HUES48 (cell line): ENCODE measurements around the gene TOR3A.
"Not testable (repeated sequence)": the region's sequence is repeated elsewhere in the genome, so short reads cannot be mapped to it uniquely, and the experiment has no call there.

ENCODE experiments used
- H3K27ac ChIP-seq: one replicate; pipeline ENCODE4 v1.7.0; 2013; ENCODE audit warnings: low read depth, low read length, inconsistent platforms
- H3K27me3 ChIP-seq: 2 replicates; pipeline ENCODE4 v1.6.1; 2013; ENCODE audit warnings: mild to moderate bottlenecking, low read length; ENCODE audit not compliant: control insufficient read depth, insufficient read depth
- H3K36me3 ChIP-seq: 2 replicates; pipeline ENCODE4 v1.6.1; 2013; ENCODE audit warnings: low read length; ENCODE audit not compliant: control insufficient read depth, insufficient read depth
- H3K4me1 ChIP-seq: 2 replicates; pipeline ENCODE4 v1.6.1; 2013; ENCODE audit warnings: mild to moderate bottlenecking, low read length; ENCODE audit not compliant: control insufficient read depth, insufficient read depth
- H3K4me3 ChIP-seq: 2 replicates; pipeline ENCODE4 v1.5.1; 2013; ENCODE audit warnings: mild to moderate bottlenecking, low read depth, low read length
- H3K9ac ChIP-seq: 2 replicates; pipeline ENCODE4 v1.6.1; 2013; ENCODE audit warnings: mild to moderate bottlenecking, low read depth, low read length, moderate library complexity
- H3K9me3 ChIP-seq: 2 replicates; pipeline ENCODE4 v1.6.1; 2013; ENCODE audit warnings: low read length; ENCODE audit not compliant: control insufficient read depth, insufficient read depth

The TOR3A gene

GRCh38 chr1:179129702-179130473 lies 48.0 kb downstream of the TOR3A start:
- H3K4me1 ChIP-seq, result no peaks in the 10 kb centered on the region
- H3K27me3 ChIP-seq, result no peaks in the 10 kb centered on the region
- H3K36me3 ChIP-seq, result peaks cover 13% of the 10 kb centered on the region
- no peak overlapping the region for H3K4me3 ChIP-seq
- H3K9me3 ChIP-seq, result no peaks in the 10 kb centered on the region; the same call in 1 of the 2 replicates
- H3K27ac ChIP-seq, result no peak overlapping the region
- H3K9ac ChIP-seq, result no peak overlapping the region

GRCh38 chr1:179135168-179135567 lies 53.3 kb downstream of the TOR3A start:
- not testable (repeated sequence) for H3K4me3 ChIP-seq, H3K4me1 ChIP-seq, H3K36me3 ChIP-seq, H3K9ac ChIP-seq, H3K27me3 ChIP-seq, H3K9me3 ChIP-seq, H3K27ac ChIP-seq

- not testable (repeated sequence) for H3K4me3 ChIP-seq, H3K27ac ChIP-seq, H3K9ac ChIP-seq, H3K4me1 ChIP-seq, H3K9me3 ChIP-seq, H3K27me3 ChIP-seq, H3K36me3 ChIP-seq
These were observed 53.8 kb downstream of the TOR3A start for GRCh38 chr1:179135707-179136106.

GRCh38 chr1:179137617-179138255 lies 55.9 kb downstream of the TOR3A start:
- no peak overlapping the region for H3K9ac ChIP-seq
- no peak overlapping the region for H3K27ac ChIP-seq
- H3K27me3 ChIP-seq, result no peaks in the 10 kb centered on the region
- H3K36me3 ChIP-seq, result no peaks in the 10 kb centered on the region
- H3K4me1 ChIP-seq, result peaks cover 10% of the 10 kb centered on the region; the same call in 1 of the 2 replicates
- H3K4me3 ChIP-seq, result no peak overlapping the region
- H3K9me3 ChIP-seq, result peaks cover 3% of the 10 kb centered on the region; the same call in 1 of the 2 replicates

- not testable (repeated sequence) for H3K36me3 ChIP-seq, H3K27ac ChIP-seq, H3K9me3 ChIP-seq, H3K4me3 ChIP-seq, H3K27me3 ChIP-seq, H3K9ac ChIP-seq
- peaks cover 10% of the 10 kb centered on the region; the same call in 1 of the 2 replicates for H3K4me1 ChIP-seq
These were observed 56.9 kb downstream of the TOR3A start for GRCh38 chr1:179138755-179139154.

- H3K9ac ChIP-seq, result no peak overlapping the region
- peaks cover 10% of the 10 kb centered on the region; the same call in 1 of the 2 replicates for H3K4me1 ChIP-seq
- H3K36me3 ChIP-seq, result no peaks in the 10 kb centered on the region
- H3K4me3 ChIP-seq, result no peak overlapping the region
- H3K27ac ChIP-seq, result no peak overlapping the region
- no peaks in the 10 kb centered on the region for H3K27me3 ChIP-seq
- 0 out of 2 replicates have a peak, but pooled peaks cover 3% of the 10 kb centered on the region for H3K9me3 ChIP-seq
These were observed 59.9 kb downstream of the TOR3A start for GRCh38 chr1:179141592-179142251.

- Histone ChIP-seq H3K4me1 (peaks cover 10% of the 10 kb centered on the region; the same call in 1 of the 2 replicates), H3K27ac (no peak overlapping the region), H3K9ac (no peak overlapping the region), H3K27me3 (no peaks in the 10 kb centered on the region), H3K4me3 (no peak overlapping the region; the same call in 1 of the 2 replicates), H3K9me3 (0 out of 2 replicates have a peak, but pooled peaks cover 3% of the 10 kb centered on the region), H3K36me3 (no peaks in the 10 kb centered on the region)
These were observed 61.0 kb downstream of the TOR3A start for GRCh38 chr1:179142889-179143299.

- Histone ChIP-seq H3K9ac (no peak overlapping the region), H3K9me3 (0 out of 2 replicates have a peak, but pooled peaks cover 3% of the 10 kb centered on the region), H3K4me1 (peaks cover 10% of the 10 kb centered on the region; the same call in 1 of the 2 replicates), H3K27ac (no peak overlapping the region), H3K4me3 (no peak overlapping the region), H3K27me3 (no peaks in the 10 kb centered on the region), H3K36me3 (no peaks in the 10 kb centered on the region)
These were observed 61.5 kb downstream of the TOR3A start for GRCh38 chr1:179143322-179143721.

GRCh38 chr1:179144626-179145025 lies 62.8 kb downstream of the TOR3A start:
- Histone ChIP-seq H3K36me3 (no peaks in the 10 kb centered on the region), H3K9ac (no peak overlapping the region), H3K27ac (no peak overlapping the region)

GRCh38 chr1:179145521-179145920 lies 63.7 kb downstream of the TOR3A start:
- Histone ChIP-seq H3K4me3 (no peak overlapping the region), H3K4me1 (peaks cover 10% of the 10 kb centered on the region; the same call in 1 of the 2 replicates), H3K27ac (no peak overlapping the region), H3K9ac (no peak overlapping the region), H3K36me3 (no peaks in the 10 kb centered on the region), H3K9me3 (no peaks in the 10 kb centered on the region), H3K27me3 (no peaks in the 10 kb centered on the region)

More at GRCh38 chr1:179144626-179145025, 62.8 kb downstream of the TOR3A start:
- H3K27me3 ChIP-seq, result no peaks in the 10 kb centered on the region
- peaks cover 10% of the 10 kb centered on the region; the same call in 1 of the 2 replicates for H3K4me1 ChIP-seq
- H3K9me3 ChIP-seq, result 0 out of 2 replicates have a peak, but pooled peaks cover 3% of the 10 kb centered on the region
- H3K4me3 ChIP-seq, result no peak overlapping the region
